Neural progenitor cell (in vitro differentiated cells): Measurements from ENCODE around the gene SEMA4D. TPM values are rescaled to one million over a fixed set of nuclear protein-coding genes. Genes with fewer than 3 reads are reported as not detected.

Experiments
- DNase-seq: peaks from one replicate; pipeline ENCODE4 v3.0.0-alpha.2; 2016; ENCODE audit warnings: low spot score
- H2AFZ ChIP-seq: fragments of 200-600 bp; sonication (generic); replicated peaks from 2 replicates; pipeline ENCODE4 v1.6.1; 2016; ENCODE audit warnings: antibody characterized with exemption
- H3F3A ChIP-seq: fragments of 200-600 bp; sonication (generic); 2 replicates; pipeline ENCODE4 v1.6.1; 2016; ENCODE audit warnings: antibody characterized with exemption, low read depth
- H3K27ac ChIP-seq: fragments of 200-600 bp; sonication (generic); 2 replicates; pipeline ENCODE4 v1.5.1; 2016; ENCODE audit warnings: mild to moderate bottlenecking
- H3K27me3 ChIP-seq: fragments of 200-600 bp; sonication (generic); 2 replicates; pipeline ENCODE4 v1.6.1; 2016; ENCODE audit warnings: mild to moderate bottlenecking, moderate library complexity
- H3K36me3 ChIP-seq: fragments of 200-600 bp; sonication (generic); 2 replicates; pipeline ENCODE4 v1.5.1; 2016
- H3K4me1 ChIP-seq: fragments of 200-600 bp; sonication (generic); 2 replicates; pipeline ENCODE4 v1.6.1; 2016; ENCODE audit warnings: mixed run types
- H3K4me2 ChIP-seq: fragments of 200-600 bp; sonication (generic); 2 replicates; pipeline ENCODE4 v1.6.1; 2016
- H3K4me3 ChIP-seq: fragments of 200-600 bp; sonication (generic); 2 replicates; pipeline ENCODE4 v1.5.1; 2016
- H3K79me2 ChIP-seq: fragments of 200-600 bp; sonication (generic); 2 replicates; pipeline ENCODE4 v1.6.1; 2016; ENCODE audit warnings: low read depth
- H3K9ac ChIP-seq: fragments of 200-600 bp; sonication (generic); 2 replicates; pipeline ENCODE4 v1.6.1; 2016
- H3K9me3 ChIP-seq: fragments of 200-600 bp; sonication (generic); 2 replicates; pipeline ENCODE4 v1.5.1; 2016; ENCODE audit warnings: low read depth
- H4K20me1 ChIP-seq: fragments of 200-600 bp; sonication (generic); 2 replicates; pipeline ENCODE4 v1.6.1; 2016; ENCODE audit warnings: low read depth
- H3K27ac Mint-ChIP-seq: 3 replicates; pipeline ENCODE4 v1.8.0; 2021; ENCODE audit warnings: mixed read lengths
- H3K27me3 Mint-ChIP-seq: 2 replicates; pipeline ENCODE4 v1.8.0; 2022; ENCODE audit warnings: low read depth, mild to moderate bottlenecking, inconsistent platforms, moderate library complexity, mixed read lengths; ENCODE audit not compliant: insufficient read depth
- H3K36me3 Mint-ChIP-seq: 3 replicates; pipeline ENCODE4 v1.8.0; 2021; ENCODE audit warnings: mixed read lengths
- H3K4me1 Mint-ChIP-seq: 3 replicates; pipeline ENCODE4 v1.8.0; 2021; ENCODE audit warnings: mixed read lengths
- H3K4me3 Mint-ChIP-seq: 3 replicates; pipeline ENCODE4 v1.8.0; 2021; ENCODE audit warnings: mild to moderate bottlenecking, moderate library complexity, mixed read lengths
- H3K9me3 Mint-ChIP-seq: 3 replicates; pipeline ENCODE4 v1.8.0; 2020; ENCODE audit warnings: mixed read lengths
- CTCF ChIP-seq: fragments of 200-600 bp; sonication (generic); IDR thresholded peaks from 2 replicates; pipeline ENCODE4 v1.5.1; 2017; ENCODE audit warnings: antibody characterized with exemption, mild to moderate bottlenecking
- EZH2 ChIP-seq: fragments of 200-600 bp; sonication (generic); IDR thresholded peaks from 2 replicates; pipeline ENCODE4 v1.6.1; 2017; ENCODE audit warnings: antibody characterized with exemption, mild to moderate bottlenecking, moderate library complexity
- EZH2phosphoT487 ChIP-seq: fragments of 200-600 bp; sonication (generic); IDR thresholded peaks from 2 replicates; pipeline ENCODE4 v1.6.1; 2017; ENCODE audit warnings: antibody characterized with exemption
- total RNA-seq: library from RNA; depleted of rRNA; stranded (reverse); fragments of >200 nt; gene quantifications from 2 replicates; pipeline ENCODE4 v1.2.3, GENCODE V29; 2015; ENCODE audit warnings: low replicate concordance

The SEMA4D gene
- total RNA-seq, 1 donor from 2014 or later, result 19.1 TPM

- TF ChIP-seq EZH2phosphoT487 (no peak), EZH2 (no peak), CTCF (no peak)
- Histone ChIP-seq H3K27ac (no peak overlapping the region), H2AFZ (peak overlapping the region; percentile 95), H3K79me2 (peaks cover 49% of the 10 kb centered on the region), H3K4me1 (peaks cover 36% of the 10 kb centered on the region), H4K20me1 (peaks cover 43% of the 10 kb centered on the region), H3K9me3 (no peaks in the 10 kb centered on the region), H3K36me3 (no peaks in the 10 kb centered on the region), H3K27me3 (no peaks in the 10 kb centered on the region), H3F3A (peaks cover 15% of the 10 kb centered on the region), H3K4me2 (peak overlapping the region; percentile 89), H3K9ac (peak overlapping the region; percentile 55), H3K4me3 (peak overlapping the region; percentile 94)
- Mint-ChIP-seq H3K4me1 (peaks cover 38% of the 10 kb centered on the region), H3K27me3 (peaks cover 3% of the 10 kb centered on the region), H3K9me3 (no peaks in the 10 kb centered on the region), H3K36me3 (peaks cover 7% of the 10 kb centered on the region), H3K4me3 (peak overlapping the region; percentile 87), H3K27ac (no peak overlapping the region)
- peak; percentile 59 for DNase-seq
These were observed 503 bp downstream of the SEMA4D start for GRCh38 chr9:89497257-89497963.

GRCh38 chr9:89496645-89497256, 1.2 kb downstream of the SEMA4D start:
- H3K4me3 ChIP-seq, result peak overlapping the region; percentile 94
- H4K20me1 ChIP-seq, result peaks cover 43% of the 10 kb centered on the region
- H3K4me1 ChIP-seq, result peaks cover 36% of the 10 kb centered on the region
- Mint-ChIP-seq H3K9me3 (no peaks in the 10 kb centered on the region), H3K27me3 (peaks cover 3% of the 10 kb centered on the region), H3K27ac (peak overlapping the region; percentile 13), H3K4me3 (peak overlapping the region; percentile 87), H3K36me3 (peaks cover 13% of the 10 kb centered on the region), H3K4me1 (peaks cover 38% of the 10 kb centered on the region)
- H3K36me3 ChIP-seq, result no peaks in the 10 kb centered on the region
- no peak for TF ChIP-seq EZH2phosphoT487
- TF ChIP-seq EZH2, result no peak
- TF ChIP-seq CTCF, result no peak
- peaks cover 55% of the 10 kb centered on the region for H3K79me2 ChIP-seq
- H3F3A ChIP-seq, result peaks cover 15% of the 10 kb centered on the region
- H3K9ac ChIP-seq, result peak overlapping the region; percentile 22
- H3K4me2 ChIP-seq, result peak overlapping the region; percentile 89
- no peak overlapping the region for H3K27ac ChIP-seq
- no peaks in the 10 kb centered on the region for H3K9me3 ChIP-seq
- H3K27me3 ChIP-seq, result no peaks in the 10 kb centered on the region
- DNase-seq, result no peak
- H2AFZ ChIP-seq, result peak overlapping the region; percentile 95

GRCh38 chr9:89495824-89496560, 1.9 kb downstream of the SEMA4D start:
- TF ChIP-seq CTCF, result no peak
- TF ChIP-seq EZH2, result no peak
- no peaks in the 10 kb centered on the region for H3K9me3 ChIP-seq
- H3K36me3 Mint-ChIP-seq, result peaks cover 13% of the 10 kb centered on the region
- peaks cover 36% of the 10 kb centered on the region for H3K4me1 ChIP-seq
- no peaks in the 10 kb centered on the region for H3K9me3 Mint-ChIP-seq
- H3K9ac ChIP-seq, result peak overlapping the region; percentile 22
- H3K27ac Mint-ChIP-seq, result no peak overlapping the region
- peaks cover 63% of the 10 kb centered on the region for H3K79me2 ChIP-seq
- H3K36me3 ChIP-seq, result no peaks in the 10 kb centered on the region
- H3K4me3 ChIP-seq, result peak overlapping the region; percentile 94
- peak overlapping the region; percentile 89 for H3K4me2 ChIP-seq
- no peak overlapping the region for H2AFZ ChIP-seq
- peak overlapping the region; percentile 87 for H3K4me3 Mint-ChIP-seq
- no peaks in the 10 kb centered on the region for H3K27me3 ChIP-seq
- peaks cover 38% of the 10 kb centered on the region for H3K4me1 Mint-ChIP-seq
- H3F3A ChIP-seq, result peaks cover 15% of the 10 kb centered on the region
- H3K27me3 Mint-ChIP-seq, result peaks cover 6% of the 10 kb centered on the region
- peaks cover 48% of the 10 kb centered on the region for H4K20me1 ChIP-seq
- no peak overlapping the region for H3K27ac ChIP-seq
- DNase-seq, result no peak
